NCI-H510A (cell line): ENCODE measurements around the gene HHATL.

Source experiments
- DNase-seq: peaks from one replicate; lab custom pipeline; 2025; lab: John Stamatoyannopoulos, UW

HHATL gene

DNA sequence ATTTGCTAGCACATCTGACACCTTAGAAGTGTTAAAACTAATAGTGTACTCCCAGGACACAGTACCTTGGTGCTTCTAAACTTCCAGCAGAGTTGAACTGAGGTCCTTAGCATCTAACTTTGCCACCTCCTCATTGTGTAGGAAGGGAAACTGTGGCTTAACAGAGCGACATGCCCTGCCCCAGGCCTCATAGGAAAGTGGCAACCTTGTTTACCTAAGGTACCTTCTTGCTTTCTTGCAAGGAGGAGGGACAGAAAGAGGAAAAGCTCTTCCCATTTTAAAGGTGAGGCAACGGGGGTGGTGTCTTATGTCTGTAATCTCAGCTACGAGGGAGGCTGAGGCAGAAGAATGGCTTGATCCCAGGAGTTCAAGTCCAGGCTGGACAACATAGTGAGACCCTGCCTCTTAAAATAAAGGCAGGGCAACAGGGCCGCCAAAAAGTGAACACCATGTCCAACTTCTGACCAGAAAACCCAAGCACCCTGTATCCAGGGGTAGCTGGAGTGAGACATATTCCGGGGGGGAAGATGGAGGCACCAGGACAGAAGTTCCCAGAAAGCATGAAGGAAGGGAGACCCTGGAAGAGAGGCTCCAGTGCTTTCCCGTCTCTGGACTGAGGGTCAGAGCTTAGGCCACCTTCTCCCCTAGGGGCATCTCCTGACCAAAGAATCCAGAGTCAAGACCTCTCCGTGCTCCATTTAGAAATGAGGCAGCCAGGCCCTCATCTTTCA lies 17.8 kb downstream of the HHATL start:
- DNase-seq = no peak

DNA sequence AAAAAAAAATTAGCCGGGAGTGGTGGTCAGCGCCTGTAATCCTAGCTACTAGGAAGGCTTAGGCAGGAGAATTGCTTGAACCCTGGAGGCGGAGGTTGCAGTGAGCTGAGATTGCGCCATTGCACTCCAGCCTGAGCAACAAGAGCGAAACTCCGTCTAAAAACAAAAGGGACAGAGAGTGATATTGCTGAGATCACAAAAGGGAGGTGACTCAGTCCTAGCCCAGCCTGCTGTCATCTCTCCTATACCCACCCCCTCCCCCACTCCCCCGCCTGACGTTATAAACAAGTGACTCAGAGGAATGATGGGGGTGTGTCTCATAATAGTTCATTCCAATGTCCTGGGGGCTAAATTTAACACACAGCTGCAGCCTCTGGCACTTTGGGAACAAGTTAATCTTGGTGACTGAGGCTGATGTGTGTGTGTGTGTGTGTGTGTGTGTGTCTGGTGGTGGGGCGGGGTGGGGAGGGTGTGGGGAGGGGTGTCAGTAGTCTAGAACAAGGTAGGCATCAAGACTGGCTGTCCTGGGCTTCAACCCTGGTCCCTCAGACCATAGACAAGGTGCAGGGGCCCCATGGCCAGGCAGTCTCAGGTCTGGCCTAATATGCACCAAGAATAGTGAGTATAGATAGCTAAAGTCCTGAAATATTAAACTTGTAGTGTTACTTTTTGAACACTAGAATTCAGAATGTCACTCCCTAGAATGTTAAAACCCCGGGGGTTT lies 18.6 kb downstream of the HHATL start:
- peak; percentile 44 for DNase-seq

DNA sequence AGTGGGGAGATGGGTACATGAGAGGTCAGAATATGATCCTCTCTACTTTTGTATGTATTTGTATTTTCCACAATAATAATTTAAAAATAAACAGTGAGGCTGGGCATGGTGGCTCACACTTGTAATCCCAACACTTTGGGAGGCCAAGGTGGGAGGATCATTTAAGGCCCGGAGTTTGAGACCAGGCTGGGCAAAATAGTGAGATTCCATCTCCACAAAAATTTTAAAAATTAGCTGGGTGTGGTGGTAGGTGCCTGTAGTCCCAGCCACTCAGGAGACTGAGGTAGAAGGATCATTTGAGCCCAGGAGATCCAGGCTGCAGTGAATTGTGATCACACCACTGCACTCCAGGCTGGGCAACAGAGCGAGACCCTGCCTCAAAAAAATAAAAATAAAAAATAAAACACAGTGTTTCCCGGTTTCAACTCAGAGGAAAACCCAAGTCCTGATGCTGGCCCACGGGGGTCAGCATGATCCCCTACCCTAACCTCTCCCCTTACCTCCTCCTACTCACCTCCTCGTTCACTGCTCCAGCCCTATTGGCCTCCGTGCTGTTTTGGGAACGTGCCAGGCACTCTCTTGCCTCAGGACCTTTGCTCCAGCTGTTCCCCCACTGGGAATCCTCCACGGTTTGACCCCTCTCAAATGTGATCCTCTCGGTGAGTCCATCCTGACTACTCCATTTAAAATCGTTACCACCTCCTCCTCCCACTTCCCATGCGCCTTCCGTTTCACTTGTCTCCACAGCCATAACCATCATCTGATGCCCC lies 20.1 kb downstream of the HHATL start:
- no peak for DNase-seq

DNA sequence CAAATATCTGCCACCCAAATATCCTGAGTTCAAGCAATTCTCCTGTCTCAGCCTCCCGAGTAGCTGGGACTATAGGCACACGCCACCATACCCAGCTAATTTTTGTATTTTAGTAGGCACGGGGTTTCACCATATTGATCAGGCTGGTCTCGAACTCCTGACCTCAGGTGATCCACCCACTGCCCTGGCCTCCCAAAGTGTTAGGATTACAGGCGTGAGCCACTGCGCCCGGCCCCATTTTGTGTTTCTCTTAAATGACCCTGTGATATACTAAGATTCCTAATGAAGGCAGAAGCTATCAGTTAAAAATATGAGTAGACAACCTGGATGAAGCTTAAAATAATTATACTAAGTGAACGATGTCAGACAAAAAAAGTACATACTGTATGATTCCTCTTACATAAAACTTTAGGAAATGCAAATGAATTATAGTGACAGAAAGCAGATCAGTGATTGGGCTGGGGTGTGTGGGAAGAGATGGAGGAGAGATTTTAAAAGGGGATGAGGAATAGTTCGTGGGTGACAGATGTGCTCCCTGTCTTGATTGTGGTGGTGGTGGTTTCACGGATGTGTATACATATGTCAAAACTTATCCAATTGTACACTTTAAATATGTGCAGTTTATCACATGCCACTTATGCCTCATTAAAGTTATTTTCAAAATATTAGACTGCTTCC lies 21.1 kb downstream of the HHATL start:
- DNase-seq = no peak

DNA sequence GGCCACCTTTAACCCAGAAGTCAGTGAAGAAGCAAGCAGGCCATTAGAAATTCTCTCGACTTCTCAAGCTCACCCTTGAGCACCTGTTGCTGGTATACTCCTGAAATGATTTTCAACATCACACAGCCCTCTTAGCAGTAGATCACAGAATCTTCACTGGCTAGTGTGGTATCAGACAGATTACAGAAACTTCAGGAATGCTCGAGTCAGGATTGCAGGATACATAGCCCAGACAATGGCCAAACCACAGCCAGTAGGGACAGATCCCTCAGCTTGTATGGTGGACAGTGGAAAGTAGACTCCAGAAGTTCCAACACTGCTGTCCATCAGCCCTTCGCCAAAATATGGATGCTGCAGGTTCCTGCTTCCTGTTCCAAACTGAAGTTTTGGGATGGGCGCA lies 21.8 kb downstream of the HHATL start:
- no peak for DNase-seq

DNA sequence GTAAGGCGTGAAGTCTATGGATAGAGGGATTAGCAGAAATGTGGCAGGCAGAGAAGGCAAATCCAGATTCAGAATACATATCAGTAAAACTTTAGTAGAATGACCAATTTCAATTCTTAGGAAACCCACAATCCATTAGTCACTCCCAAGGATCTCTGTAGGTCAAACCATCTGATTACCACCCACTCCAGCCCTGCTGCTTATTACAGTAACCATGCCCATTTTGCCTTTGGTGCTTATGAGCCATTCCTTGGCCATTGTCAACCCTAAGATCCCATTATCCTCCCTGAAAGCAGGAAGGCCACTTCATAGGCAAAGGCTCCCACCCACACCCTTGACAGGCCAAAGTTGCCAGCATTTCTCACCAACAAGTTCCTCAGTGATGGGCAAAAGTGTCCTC lies 22.3 kb downstream of the HHATL start:
- DNase-seq = no peak

DNA sequence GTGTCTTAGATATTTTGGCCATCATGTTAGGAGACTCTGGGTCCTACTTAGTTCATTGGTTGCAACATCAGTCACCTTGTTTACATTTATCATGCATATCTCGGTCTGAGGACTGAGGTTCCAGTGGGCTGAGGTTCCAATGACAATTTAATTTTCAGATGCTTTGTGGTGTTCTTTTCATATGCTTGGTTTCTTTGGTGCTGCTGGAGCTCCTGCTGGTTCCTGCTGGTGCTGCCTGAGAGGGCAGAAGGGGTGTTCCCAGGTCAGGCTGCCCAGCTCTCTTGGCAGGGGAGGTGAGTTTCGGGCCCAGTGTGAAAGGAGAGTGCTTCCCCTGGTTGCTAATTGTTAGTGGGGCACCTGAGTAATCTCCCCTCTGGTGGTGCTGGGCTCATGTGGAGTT lies 24.2 kb downstream of the HHATL start:
- DNase-seq = no peak

DNA sequence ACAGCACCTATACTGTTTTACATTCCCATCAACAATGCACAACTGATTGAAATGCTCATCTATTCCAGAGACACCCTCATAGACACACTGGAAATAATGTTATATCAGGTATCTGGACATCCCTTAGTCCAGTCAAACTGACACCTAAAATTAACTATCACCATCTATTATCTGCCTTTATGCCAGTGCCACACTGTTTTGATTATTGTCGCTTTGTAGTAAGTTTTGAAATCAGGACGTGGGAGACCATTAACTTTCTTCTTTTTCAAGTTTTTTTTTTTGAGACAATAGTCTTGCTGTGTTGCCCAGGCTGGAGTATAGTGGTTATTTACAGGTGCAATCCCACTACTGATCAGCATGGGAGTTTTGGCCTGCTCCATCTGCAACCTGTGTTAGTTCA lies 26.7 kb downstream of the HHATL start:
- no peak for DNase-seq

DNA sequence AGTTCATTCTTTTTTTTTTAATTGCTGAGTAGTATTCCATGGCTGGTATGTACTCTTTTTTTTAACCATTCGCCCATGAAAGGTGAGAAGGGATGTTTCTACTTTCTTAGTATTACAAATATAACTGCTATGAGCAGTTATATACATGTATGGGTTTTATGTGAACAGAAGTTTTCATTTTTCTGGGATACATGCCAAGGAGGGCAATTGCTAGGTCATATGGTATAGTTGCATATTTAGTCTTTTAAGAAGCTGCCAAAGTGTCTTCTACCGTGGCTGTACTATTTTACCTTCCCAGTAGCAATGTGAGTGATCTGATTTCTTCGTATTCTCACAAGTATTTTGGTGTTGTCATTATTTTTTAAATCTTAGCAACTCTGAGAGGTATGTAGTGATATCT lies 28.5 kb downstream of the HHATL start:
- DNase-seq = no peak

DNA sequence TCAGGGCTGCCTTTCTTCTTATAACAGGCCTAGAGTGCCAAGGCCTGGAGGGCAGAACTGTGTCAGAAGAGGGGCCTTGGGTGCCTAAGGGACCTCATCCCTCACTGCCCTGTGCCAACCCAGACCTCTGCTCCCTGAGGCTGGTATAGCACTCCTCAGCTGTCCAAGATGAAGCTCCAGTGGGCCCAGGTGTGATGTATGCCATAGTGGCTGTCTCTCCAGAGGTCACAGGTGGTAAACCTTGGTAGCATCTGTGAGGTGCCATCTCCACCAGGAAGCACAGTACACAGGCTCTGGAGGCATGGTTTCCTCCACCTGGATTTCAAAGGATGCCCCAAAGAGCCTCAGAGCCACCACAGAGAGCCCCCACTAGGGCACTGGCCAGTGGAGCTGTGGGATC lies 29.5 kb downstream of the HHATL start:
- DNase-seq = no peak

DNA sequence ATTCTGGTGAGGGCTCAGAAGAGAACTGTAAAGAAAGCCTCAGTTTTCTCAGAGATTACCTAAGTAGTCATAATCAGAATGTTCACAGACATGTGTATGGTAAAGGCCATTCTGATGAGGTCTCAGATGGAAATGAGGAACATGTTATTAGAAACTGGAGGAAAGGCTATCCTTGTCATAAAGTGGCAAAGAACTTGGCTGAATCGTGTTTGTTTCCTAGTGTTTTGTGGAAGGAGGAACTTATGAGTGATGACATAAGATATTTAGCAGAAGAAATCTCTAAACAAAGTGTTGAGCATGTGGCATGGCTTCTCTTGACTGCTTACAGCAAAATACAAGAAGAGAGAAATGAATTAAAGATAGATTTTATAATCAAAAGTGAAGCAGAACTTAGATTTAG lies 30.1 kb downstream of the HHATL start:
- DNase-seq = no peak

DNA sequence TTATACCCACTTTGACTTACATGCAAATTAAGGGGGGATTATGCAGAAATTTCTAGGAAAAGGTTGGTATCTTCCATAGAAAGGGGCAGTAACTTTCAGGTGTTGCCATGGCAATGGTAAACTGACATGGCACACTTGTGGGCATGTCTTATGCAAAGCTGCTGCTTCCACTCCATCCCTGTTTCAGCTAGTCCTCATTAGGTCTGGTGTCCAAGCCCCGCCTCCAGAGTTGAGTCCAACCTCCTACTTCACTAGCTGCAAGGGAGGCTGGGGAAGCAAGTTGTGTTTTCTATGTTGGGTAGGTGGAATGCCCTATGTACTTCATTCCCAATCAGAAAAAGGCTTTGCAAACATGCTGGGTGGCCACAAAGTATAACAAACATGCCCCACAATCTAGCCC lies 31.9 kb downstream of the HHATL start:
- no peak for DNase-seq

DNA sequence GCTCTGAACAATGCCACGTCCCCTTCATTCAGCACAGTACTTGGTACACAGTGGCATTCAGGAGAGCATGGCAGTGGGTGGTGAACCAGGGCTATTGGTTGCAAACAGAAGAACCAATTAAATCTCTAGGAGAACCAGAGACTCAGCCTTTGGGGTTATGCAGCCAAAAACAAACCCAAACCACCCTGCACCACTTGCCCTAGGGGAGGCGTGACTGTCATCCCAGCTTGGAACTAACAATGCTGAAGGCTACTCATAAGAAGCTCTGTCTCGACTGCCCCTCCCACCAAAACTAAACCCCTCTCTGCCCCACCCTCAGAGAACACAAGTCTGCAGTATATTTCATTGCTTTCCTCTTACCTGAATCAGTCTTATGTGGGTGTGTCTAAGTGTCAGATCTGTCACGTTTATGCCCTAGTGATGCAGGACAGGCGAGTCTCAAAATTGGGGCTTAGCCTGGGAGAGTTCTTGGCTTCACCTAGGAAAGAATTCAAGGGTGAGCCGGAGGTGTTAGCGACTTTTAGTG lies 32.5 kb downstream of the HHATL start:
- DNase-seq = no peak

DNA sequence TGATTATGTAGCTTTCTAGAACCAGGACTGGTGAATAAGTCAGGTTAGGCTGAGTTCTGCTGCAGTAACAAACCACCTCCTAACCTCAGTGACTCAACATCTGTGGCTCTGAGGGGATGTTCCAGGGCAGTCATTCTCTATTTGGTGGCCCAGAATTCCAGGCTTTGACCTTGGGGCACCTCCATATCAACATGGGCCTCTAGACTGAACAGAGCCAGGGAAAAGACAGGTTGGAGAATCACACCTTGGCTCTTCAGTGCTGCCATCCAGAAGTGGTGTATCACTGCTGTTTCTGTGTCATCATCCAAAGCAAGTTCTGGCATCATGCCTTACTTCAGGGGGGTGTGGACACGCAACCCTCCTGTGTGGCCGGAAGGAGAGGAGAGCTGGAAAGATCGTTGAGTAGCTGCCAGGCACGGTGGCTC lies 33.8 kb downstream of the HHATL start:
- DNase-seq = no peak

DNA sequence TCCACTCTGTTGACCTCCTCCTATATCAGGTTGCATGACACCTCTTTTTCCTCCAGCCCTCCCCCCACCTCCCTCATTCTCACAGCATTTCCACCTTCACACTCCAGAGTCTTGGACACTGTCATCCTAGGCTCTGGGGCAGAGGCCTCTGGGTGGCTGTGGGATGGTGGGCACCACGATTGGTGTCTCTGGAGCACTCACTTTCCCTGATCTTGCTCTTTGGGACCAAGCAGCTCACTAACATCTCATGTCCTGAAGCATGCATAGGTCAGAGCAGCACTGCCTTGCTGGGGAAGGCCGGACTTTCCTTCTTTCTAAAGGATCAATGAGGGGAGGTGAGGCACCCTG lies 34.2 kb downstream of the HHATL start:
- DNase-seq = no peak

DNA sequence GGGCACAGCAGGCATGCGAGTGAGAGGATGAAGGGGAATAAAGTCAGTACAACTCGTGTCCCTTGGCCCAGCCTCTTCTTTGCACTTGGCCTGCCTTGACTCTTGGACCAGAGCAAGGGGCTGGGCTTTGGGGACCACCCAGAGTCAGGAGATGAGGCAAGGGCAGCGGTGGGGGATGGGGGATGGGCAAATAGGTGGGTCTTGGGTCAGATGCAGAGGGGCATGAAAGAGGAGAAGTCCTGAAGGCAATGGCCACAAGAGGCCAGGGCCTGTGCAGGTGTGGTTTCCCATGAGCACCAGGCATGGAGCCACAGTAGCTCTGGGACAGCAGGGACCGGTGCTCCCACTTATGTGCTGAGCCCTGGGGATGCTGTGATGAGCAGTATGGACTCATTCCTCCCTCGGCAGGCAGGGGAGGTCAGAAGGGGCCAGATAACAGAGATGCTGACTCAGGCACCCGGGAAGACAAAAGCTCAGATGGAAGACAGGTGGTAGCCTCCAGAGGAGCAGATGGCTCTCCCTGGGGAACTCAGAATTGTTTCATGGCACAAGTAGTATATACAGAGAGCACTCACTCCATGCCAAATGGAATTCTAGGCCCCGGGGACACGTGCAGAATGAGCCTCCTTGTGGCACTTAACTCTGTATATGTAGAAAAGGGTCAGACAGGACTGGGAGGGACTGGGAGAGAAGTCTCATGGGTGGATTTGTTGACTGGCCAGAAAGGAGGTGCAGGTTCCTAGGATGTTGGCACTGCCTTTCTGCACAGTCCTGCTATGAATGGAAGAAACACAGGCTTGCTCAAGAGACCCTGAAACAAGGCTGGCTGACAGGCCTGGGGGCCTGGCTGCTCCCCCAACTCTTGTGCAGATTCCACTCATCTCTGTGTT lies 34.8 kb downstream of the HHATL start:
- peak; percentile 53 for DNase-seq

DNA sequence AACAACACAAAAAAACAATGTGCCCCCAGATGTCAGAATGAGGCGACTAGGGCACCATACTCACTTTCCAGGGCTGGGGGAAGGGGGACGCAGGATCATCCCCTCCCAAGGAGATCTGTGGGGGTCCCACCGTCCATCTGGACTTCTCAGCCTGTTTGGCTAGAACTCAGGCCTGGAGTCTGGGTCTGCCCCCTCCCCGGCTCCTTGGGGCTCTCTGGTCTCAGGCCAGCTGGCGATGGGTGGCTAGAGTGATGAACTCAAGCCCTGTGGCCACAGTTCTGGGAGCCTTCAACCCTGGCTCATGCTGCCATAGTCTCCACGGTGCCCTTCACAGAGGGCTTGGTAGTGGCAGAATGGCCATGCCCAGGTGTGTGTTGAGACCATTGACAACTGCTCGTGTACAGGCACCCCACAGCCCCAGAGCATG lies 35.5 kb downstream of the HHATL start:
- no peak for DNase-seq

DNA sequence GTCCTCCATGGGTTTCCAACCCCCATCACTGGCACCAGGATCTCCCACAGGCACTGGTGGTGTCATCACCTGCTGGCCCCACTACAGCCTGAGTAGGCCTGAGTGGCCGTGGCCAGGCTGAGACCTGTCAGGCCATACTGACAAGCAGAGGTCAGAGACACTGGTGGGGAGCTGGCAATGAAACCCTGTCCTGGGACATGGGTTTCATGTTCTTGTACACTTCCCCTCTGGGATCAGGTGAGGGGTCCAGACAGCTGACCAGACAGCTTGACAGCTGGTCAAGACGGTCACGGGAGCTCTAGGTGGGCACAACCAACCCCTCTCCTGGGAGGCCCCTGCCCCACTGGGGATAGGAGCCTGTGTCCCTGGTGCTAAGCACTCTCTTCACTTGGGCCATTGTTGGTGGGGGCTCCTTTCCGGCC lies 36.0 kb downstream of the HHATL start:
- DNase-seq = no peak

DNA sequence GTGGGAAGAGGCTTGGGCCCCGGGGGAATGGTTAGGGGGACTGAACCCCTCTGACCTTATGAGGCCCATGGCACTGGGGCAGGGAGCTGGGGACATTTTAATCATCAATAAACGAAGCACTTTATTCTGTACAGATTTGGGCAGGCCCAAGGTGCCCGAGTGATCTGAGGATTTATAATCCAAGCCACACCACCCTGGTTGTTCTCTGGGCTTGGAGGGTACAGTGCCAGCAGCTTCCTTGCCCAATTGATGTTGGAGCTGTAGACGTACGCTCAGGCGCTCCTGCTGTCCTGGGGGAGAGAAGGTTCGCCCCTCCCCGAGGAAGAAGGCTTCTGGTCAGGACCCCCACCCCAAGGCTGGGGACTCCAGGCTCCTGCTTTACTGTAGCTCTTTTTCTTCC lies 36.6 kb downstream of the HHATL start:
- DNase-seq = no peak

DNA sequence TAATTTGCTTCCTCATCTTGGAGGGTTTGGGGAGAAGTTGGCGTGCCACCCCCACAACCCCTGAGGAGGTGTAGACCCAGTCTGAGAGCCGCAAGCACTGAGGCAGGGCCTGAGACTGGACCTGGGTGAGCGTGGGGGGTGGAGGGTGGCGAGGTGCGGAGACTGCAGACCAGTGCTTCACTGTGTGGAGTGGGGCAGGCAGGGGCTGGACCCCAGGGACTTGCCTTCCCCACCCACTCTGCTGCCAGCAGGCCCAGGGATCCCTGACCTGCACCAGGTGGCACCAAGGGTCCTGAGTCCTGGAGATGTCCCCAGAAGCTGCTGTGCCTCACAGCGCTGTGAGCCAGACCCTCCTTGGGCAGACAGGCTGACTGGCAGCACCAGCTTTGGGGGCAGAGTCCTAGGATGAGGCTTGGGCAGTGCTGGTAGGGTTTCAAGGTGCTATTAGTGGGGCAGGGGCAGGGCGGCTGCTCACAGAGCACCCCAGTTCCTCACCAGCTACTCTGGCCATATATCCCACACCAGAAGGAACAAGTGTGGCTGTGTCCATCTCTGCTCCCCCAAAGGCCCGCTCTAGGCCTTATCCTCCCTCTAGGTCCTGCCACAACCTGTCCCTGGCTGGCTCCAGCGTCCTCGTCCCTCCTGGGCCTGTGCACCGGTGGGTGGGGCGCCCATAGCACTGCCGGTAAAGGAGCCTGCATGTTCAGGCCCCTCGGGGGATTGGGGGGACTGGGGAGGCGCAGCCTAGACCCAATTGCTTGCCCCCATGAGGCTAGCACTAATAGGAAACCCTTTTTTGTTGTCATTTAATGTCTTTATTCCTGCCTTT lies 37.3 kb downstream of the HHATL start:
- no peak for DNase-seq
